Measurements from ENCODE around the gene TMEM50B.
"Not testable (repeated sequence)": the region's sequence is repeated elsewhere in the genome, so short reads cannot be mapped to it uniquely, and the experiment has no call there.

The TMEM50B gene

GRCh38 chr21:33477066-33477465 is 2.7 kb downstream of the TMEM50B start:
- DNase-seq: no peak

GRCh38 chr21:33473344-33473743 is 6.4 kb downstream of the TMEM50B start:
- no peak for DNase-seq

GRCh38 chr21:33470701-33471100 is 9.1 kb downstream of the TMEM50B start:
- DNase-seq: no peak

GRCh38 chr21:33469183-33469582 is 10.6 kb downstream of the TMEM50B start:
- DNase-seq: not testable (repeated sequence)

GRCh38 chr21:33461538-33462250 is 18.1 kb downstream of the TMEM50B start:
- DNase-seq: no peak

GRCh38 chr21:33458861-33459260 is 20.9 kb downstream of the TMEM50B start:
- DNase-seq: no peak

- no peak for DNase-seq
These were observed 23.9 kb downstream of the TMEM50B start for GRCh38 chr21:33455686-33456446.

GRCh38 chr21:33452362-33452761 is 27.4 kb downstream of the TMEM50B start:
- DNase-seq: no peak

GRCh38 chr21:33451634-33452071 is 28.1 kb downstream of the TMEM50B start:
- no peak for DNase-seq

GRCh38 chr21:33449616-33450015 is 30.2 kb downstream of the TMEM50B start:
- DNase-seq: no peak

- DNase-seq: not testable (repeated sequence)
These were observed 33.2 kb downstream of the TMEM50B start for GRCh38 chr21:33446620-33447019.

GRCh38 chr21:33444499-33444898 is 35.3 kb downstream of the TMEM50B start:
- no peak for DNase-seq

- no peak for DNase-seq
These were observed 36.6 kb downstream of the TMEM50B start for GRCh38 chr21:33443194-33443593.

- DNase-seq: no peak
These were observed 38.0 kb downstream of the TMEM50B start for GRCh38 chr21:33441489-33442477.

- no peak for DNase-seq
These were observed 42.6 kb downstream of the TMEM50B start for GRCh38 chr21:33437140-33437539.

- DNase-seq: peak in 1 of 2 experiments; percentile 20
These were observed 44.9 kb downstream of the TMEM50B start for GRCh38 chr21:33434770-33435360.

- no peak for DNase-seq
These were observed 46.2 kb downstream of the TMEM50B start for GRCh38 chr21:33433425-33434114.

GRCh38 chr21:33433001-33433400 is 46.8 kb downstream of the TMEM50B start:
- DNase-seq: no peak

GRCh38 chr21:33432496-33432895 is 47.3 kb downstream of the TMEM50B start:
- no peak for DNase-seq

GRCh38 chr21:33430858-33431257 is 48.9 kb downstream of the TMEM50B start:
- no peak for DNase-seq

GRCh38 chr21:33428669-33429068 is 51.1 kb downstream of the TMEM50B start:
- no peak for DNase-seq

GRCh38 chr21:33427051-33427450 is 52.7 kb downstream of the TMEM50B start:
- DNase-seq: no peak

All from stimulated activated CD4-positive, alpha-beta T cell treated with anti-CD3 and anti-CD28 coated beads, Interleukin-4, amount 100 ng/mL, for 4 hours (primary cell).